ENCODE data around the gene SYT14.
"Not testable (repeated sequence)": the region's sequence is repeated elsewhere in the genome, so short reads cannot be mapped to it uniquely, and the experiment has no call there.

SYT14 gene

DNA sequence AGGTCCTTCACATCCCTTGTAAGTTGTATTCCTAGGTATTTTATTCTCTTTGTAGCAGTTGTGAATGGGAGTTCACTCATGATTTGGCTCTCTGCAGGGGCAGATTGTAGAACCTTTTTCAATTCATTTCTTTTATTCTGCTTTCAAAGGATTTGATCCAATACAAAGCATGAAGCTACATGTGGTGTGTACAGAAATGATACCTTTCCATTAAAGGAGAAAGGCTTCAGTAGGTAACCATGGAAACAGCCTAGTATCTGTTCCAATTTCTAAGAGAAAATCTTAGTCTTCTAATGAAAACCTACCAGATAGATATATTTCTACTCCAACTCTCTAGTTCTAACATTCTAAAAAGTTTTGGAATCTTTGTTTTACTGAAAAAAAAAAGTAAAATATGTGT is 105.0 kb downstream of the SYT14 start:
- DNase-seq: no peak

DNA sequence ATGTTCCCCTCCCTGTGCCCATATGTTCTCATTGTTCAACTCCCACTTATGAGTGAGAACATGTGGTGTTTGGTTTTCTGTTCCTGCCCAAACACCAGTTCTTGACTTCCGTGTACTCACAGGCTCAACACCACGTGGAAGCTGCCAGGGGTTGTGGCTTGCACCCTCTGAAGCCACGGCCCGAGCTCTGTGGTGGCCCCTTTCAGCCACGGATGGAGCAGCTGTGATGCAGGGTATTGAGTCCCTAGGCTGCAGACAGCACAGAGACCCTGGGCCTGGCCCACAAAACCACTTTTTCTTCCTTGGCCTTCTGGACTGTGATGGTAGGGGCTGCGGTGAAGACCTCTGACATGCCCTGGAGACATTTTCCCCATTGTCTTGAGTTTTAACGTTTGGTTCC is 111.6 kb downstream of the SYT14 start:
- DNase-seq: no peak

DNA sequence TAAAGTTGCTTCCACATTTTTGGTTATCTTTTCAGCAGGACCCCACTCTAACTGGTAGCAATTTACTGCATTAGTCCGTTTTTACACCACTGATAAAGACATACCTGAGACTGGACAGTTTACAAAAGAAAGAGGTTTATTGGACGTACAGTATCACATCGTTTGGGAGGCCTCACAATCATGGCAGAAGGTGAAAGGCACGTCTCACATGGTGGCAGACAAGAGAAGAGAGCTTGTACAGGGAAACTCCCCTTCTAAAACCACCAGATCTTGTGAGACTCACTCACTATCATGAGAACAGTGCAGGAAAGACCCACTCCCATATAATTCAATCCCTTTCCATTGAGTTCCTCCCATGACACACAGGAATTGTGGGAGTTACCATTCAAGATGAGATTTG is 112.5 kb downstream of the SYT14 start:
- DNase-seq: not testable (repeated sequence)

DNA sequence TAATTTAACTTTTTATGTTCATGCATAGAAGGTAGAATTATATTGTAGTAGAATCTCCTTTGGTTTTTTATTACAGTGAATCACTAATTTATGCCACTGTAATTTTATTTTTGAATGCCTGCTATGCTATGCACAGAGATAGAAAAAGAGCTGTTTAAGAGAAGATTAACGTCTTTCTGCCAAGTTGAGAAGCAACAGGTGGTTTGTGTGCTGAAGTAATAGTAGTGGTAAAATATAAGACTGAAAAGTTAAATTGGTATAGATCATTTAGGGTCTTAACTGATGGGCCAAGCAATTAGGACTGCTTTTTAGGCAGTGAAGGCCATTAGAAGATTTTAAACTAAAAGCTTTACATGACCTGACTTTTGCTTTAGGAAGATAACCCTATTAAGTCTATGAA is 115.1 kb downstream of the SYT14 start:
- no peak for DNase-seq

DNA sequence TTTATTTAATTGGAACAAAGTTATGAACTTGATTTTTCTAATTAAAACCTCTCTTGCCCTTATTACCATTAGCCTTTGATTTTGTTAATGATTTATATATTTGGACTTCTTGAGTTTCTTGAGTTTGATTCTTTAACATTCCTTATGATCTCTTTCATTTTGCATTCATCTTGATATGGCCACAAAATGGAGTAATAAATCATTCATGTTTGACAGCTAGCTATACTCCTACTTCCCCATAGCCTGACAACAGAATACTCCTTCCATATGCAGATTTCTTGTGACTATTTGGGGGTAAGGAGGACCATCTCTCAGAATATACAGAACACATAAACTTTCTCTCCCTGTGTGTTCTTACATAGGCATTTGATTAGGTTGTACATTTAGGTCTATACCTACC is 119.6 kb downstream of the SYT14 start:
- DNase-seq: no peak

DNA sequence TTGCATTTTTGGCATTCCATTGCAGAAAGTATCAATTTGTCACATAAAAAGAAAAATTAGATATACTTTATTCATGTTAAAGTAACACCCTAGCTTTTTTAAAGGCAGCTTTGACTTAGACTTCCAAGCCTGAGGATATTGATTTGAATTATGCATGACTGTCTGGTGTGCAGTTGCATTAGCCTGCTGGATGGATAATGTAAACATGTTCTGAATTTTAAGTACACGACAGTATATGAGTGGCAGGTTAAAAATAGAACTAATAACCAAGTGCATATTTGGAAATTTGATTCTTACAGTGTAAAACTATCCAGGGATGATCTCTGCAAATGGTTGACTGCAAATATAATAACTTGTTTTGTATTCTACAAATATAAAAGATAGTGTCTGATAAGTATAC is 124.0 kb downstream of the SYT14 start:
- DNase-seq: no peak

DNA sequence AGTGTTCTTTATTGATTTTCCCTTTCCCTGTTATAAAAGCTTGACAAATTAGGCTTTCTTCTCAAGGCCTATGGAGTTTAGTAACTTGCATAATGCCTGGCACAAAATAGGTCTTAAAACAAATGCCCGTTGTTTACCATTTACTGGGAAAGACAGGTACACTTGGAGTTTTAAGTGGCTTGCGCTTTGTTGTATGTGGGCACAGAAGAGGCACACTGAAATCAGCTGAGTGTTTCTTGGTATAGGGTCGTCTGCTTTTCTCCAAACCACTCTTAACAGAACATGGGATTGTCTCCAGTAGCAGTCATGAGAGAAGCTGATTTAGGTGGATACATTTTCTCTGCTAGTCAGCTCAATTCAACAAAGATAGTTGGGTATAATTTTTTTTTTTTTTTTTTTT is 132.5 kb downstream of the SYT14 start:
- DNase-seq: no peak

DNA sequence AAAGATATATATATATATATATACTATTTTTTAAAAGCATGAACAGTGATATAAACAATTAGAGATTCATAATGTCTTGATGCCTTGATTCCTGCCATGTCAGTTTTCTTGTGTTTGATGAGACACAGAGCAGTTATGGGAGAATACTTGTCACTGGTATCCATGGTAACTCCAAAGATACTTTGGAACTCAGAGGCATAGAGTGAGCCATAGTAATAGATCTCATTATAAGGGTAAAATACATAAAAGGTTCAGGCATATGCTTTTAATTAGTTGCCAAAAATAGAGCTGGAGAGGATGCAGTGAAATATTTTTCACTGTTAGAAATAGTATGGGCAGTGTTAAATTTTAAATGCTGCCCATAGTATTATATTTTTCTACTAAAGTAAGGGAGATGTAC is 134.1 kb downstream of the SYT14 start:
- DNase-seq: no peak

DNA sequence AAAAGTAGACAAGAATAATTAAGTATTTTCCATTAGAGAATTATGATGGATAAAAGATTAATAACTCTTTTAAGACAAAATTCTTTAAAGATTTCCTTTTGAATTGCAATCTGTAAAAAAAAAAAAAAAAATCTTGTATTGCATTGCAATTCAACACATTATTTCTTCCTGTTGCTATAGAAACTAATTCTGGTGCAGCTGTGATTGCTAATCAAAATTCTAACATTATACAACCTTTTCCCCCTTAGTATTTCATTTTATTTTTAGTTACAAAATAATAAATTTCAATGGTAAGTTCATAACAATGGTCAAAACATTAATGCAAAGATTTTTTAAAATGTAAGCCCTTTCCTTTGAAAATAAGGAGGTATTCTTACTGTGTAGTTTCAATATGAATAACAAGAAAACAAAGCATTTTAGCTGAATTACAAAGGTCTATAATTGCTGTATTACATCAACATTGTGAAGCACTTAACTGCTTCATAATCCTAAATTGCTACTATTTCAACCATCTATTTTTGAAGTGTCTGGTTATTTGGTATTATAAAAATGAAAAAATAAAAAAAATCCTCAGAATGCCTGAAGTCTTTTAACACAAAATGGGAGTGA is 135.0 kb downstream of the SYT14 start:
- no peak for DNase-seq

DNA sequence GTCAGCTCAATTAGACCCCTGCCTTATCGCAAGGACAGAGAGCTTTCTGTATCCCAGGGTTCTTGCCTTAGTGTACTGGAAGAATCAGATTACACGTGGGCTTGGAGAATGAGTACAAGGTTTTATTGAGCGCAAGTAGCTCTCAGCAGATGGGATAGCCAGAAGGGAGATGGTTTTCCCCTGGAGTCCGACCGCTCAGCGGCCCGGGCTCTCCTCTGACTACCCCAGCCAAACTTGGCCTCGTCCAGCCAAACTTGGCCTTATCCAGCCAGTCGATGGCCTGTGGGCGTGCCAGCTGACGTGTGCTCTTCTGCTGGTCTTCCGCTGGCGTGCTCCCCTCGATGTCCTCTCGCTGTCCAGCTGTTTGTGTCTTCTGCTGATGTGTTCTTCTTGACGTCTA is 136.9 kb downstream of the SYT14 start:
- DNase-seq: no peak

DNA sequence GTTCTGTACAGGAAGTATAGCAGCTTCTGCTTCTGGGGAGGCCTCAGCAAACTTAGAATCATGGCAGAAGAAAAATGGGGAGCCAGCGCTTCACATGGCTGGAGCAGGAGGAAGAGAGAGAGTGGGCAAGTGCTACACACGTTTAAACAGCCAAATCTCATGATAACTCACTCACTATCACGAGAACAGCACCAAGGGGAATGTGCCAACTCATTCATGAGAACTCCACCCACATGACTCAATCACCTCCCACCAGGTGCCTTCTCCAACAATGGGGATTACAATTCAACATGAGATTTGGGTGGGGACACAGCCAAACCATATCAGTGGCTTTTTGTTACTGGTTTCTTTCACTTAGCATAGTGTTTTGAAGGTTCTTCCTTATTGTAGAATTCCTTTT is 138.6 kb downstream of the SYT14 start:
- DNase-seq: no peak

DNA sequence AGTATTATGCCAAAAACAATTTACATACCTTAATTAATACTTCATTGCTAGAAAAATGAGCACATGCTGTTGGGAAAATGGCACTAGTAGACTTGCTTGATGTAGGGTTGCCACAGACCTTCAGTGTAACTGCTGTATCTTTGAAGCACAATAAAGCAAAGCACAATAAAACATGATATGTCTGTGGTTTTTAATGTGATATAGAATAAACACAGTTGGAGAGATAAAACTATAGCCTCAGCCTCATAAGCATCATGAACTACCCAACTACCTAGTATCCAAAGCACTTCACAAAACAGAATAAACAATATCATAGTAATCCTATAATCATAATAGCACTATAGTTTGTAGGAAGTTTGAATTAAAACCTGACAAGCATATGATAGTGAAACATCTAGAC is 143.5 kb downstream of the SYT14 start:
- no peak for DNase-seq

DNA sequence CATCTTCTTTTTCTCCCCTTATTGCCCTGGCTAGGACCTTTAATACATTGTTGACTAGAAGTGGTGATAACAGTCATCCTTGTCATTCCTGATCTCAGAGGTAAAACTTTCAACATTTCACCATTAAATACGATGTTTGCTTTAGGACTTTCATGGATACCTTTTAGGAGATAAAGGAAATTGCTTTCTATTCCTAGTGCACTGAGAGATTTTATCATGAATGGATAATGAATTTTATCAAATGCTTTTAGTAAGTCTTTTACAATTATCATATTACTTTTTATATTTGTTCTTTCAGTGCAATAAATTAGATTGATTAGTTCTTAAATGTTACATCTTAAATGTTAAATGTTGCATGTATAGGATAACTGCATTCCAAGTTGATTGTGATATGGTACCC is 147.3 kb downstream of the SYT14 start:
- no peak for DNase-seq

DNA sequence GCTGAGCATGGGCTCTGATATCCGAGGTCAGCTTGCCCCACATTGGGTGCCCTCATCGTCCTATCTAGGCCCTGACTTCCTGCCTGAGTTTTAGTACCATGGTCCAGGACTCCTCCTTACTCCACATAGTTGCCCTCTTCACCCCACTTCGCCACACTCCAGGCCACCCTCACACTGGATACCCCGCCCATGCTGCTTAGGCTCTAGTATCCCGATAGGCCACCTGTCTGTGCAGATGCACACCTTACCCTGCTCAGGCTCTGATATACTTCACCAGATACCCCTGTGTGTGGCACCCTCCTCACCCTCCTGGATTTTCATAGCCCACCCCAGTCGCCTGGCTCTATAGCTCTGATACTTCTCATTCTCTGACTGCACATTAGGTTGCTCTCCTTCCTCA is 149.0 kb downstream of the SYT14 start:
- DNase-seq: no peak

DNA sequence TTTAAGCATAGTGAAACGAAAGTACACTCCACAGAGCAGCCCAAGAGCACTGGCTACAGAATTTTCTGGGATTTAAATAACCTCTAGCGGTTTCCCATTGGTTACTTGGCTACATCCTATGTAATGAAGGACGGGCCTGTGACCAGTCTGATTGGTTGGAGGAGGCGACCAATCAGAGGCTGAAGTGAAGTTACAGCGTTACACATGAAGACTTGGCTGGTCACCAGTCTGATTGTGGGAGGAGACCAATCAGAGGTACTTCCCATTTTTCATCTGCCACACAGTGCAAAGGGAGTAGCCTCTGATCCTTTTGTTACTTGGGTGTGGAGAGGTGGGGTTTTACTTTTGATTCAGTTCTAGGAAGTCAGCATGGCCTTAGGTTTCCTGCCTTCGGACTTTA is 151.8 kb downstream of the SYT14 start:
- DNase-seq: no peak

DNA sequence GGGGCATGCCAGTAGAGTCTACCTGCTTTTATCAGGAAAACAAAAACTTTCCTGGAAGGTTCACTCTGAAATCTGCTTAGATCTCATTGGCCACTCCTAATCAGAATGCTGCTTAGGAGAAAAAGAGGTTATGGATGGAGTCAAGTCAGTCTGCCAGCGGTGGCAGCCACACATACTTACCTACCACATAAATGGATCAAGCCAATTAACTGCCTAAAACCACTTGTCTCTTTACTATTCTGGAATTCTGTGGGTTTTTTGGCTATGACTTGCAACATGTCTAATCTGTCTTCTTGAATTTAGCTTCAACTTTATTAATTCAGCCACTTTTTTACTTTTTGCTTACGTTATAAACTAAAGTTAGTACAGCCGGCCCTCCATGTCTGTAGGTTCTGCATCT is 154.3 kb downstream of the SYT14 start:
- DNase-seq: no peak

DNA sequence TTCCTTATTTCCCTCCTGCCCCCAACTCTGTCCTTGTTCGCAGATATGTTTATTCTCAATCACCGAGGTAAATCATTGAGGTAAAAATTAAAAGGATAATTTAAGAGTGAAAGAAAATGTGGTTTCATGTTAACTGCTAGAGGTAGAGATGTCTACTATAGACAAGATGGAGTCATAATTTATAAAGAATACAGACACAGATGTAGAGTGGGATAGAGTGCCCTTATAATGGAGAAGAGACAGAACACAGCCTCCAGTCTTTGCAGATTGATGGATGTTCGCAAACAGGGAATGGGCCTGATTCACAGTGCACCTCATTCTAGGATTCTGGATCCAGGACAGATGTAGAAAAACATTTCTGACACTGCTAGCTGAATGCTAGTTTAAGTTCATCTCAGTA is 155.4 kb downstream of the SYT14 start:
- no peak for DNase-seq

DNA sequence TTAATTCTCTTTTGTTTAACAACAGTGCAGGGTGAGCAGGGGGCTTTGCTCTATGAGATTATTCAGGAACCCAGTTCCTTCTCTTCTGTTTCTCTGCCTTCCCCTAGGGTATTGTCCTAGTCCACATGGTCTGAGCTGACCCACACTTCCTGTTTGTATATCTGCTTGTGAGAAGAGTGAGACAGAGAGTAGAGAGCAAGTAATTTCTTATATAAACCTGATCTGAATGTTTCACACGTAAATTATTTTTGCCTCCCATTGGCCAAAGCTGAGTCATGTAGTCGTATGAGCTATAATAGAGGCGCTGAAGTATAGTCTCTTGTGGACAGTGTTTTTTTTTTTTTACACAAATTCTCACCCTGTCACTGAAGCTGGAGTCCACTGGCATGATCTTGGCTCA is 160.3 kb downstream of the SYT14 start:
- DNase-seq: no peak

DNA sequence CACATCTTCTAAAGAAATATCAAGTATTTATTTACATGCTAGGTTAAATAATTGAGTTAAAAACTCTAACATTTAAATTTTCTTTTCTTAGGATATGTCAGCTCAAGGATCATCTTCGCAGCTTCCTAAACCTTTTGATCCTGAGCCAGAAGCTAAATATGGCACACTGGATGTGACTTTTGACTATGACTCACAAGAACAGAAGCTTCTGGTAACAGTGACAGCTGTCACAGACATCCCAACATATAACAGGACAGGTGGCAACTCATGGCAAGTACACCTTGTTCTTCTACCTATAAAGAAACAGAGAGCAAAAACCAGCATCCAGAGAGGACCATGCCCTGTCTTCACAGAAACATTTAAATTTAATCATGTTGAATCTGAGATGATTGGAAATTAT is 161.9 kb downstream of the SYT14 start:
- no peak for DNase-seq

DNA sequence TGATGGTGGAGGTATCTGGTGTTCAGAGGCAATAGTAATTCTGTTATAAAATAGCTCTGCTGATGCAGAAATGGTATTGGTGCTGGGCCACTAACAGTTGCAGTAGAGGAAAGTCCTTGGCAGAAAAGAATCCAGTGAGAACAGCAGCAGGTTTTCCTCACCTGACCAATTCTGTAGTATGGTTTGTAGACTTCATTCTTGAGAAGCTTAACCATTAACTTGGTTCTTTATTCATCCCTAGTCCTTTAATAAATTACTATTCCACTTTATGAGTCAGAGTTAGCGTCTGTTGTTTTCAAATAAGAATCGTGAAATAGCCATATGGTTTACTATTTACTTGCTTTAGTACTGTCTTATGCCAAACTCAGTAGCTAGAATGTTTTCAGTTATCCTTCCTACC is 166.1 kb downstream of the SYT14 start:
- DNase-seq: no peak

DNA sequence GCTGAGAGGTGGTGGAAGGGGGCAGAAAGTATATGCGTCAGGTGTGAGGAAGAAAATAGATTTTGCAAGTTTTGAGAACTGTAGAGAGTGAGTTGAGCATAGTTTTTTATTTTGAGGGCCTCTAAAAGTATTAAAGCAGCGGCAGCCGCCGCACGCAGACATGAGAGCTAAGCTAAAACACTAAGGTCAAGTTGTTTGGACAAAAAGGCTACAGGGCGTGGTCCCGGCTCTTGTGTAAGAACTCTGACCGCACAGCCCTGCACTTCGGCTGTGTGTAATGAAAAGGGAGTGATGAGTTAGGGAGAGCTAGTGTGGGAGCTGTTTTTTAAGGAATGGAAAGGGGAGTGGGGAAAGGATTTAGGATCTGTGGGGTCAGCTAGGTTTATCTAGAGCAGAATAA is 174.9 kb downstream of the SYT14 start:
- not testable (repeated sequence) for DNase-seq

DNA sequence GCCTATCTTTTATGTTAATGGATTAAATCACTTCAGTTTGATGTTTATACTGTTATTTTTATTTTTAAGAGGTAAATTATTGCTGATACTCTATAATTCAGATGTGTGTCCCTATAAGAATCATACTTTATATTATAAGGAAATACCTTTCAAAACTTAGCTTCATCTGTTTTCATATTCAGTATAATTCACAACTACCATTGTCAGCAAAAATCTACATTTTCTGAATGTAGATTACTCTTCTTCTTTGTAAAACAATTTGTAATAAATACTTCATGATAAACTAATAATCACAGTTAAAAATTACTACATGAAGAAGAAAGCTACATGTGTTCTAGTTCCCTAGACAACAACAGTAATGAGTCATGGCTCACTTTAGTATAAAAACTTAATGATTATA is 179.2 kb downstream of the SYT14 start:
- no peak for DNase-seq

DNA sequence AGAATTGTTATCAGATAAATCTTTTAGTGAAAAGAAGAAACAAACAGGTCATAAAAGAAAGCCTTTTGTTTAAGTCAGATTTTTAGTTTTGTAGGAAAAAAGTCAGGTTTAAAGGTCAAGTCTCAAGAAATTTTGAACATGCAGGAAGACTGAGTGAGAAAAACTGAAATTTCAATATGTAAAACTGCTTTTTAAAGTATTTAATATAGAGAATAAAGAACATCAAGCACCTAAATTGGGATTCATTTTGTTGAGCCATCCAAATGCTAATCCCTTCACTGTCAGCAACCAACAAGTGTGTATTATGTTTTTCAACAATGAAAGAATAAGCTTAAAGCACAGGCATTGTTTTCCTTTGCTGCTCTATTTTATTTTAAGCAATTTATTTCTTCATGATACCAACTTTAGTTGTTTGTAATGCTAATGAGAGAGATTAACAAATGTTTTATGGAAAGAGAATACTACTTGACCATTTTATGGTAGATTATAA is 179.7 kb downstream of the SYT14 start:
- no peak for DNase-seq

DNA sequence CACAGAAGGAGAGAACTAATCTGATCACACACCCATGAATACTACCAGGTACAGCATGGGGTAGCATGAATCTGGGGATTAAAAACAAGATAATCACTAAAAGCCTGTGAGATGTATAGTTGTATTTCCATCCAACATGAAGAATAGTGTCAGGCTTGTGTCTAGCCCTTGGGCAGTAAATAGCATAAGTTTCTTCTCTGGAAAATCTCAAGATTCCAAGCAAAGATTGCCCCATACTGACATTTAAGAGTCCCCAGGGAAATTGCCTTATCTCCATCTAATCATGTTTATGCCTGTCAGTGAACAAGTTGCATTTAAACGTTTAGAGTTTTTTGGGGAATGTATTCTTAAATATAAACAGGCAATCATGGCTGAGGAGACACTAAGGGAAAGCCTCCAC is 185.4 kb downstream of the SYT14 start:
- DNase-seq: no peak

DNA sequence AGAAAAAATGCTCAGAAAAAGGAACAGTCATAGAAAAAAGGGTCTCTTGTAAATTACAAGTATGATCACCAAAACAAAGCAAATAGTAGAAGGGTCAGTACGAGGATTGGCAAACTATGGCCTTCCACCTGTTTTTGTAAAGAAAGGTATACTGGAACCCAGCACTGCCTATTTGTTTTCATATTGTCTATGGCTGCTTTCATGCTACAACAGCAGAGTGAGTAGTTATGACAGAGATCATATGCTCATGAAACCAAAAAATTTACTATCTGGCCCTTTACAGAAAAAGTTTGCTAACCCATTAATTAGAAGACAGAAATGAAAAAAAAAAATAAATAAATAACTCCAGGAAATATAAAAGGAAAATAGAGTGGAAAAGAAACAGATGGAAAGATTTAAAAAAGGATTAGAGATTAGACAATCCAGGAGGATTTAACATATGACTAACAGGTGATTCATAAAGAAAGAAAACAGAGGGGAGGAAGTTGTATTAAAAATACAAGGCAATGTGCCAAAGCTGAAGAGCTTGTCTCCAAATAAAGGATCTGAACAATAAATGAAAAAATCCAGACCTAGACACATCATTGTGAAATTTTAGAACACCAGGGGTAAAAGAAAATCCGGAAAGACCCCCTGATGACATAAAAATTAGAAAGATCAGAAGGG is 186.0 kb downstream of the SYT14 start:
- no peak for DNase-seq
